GM06990 (cell line): ENCODE measurements around the gene SPATC1L.
A peak's percentile ranks its signal among the peaks of the same experiment; 100 is the strongest.

Experiments used
- DNase-seq: peaks from one replicate; pipeline ENCODE4 v3.0.0-alpha.2; 2011; ENCODE audit not compliant: insufficient read length; ENCODE audit errors: extremely low read depth
- H3K27me3 ChIP-seq: replicated peaks from 2 replicates; pipeline ENCODE4 v1.6.0; 2011; ENCODE audit warnings: low read length; ENCODE audit not compliant: control insufficient read depth, insufficient read depth
- H3K36me3 ChIP-seq: 2 replicates; pipeline ENCODE4 v1.5.1; 2011; ENCODE audit warnings: low read length; ENCODE audit not compliant: control insufficient read depth, insufficient read depth
- H3K4me3 ChIP-seq: replicated peaks from 2 replicates; pipeline ENCODE4 v1.5.1; 2011; ENCODE audit warnings: low read depth, mild to moderate bottlenecking, control low read depth, low read length
- CTCF ChIP-seq: IDR thresholded peaks from 2 replicates; pipeline ENCODE4 v1.5.1; 2011; ENCODE audit warnings: low read length, control low read depth, mild to moderate bottlenecking, inconsistent platforms; ENCODE audit not compliant: insufficient read depth, poor library complexity, severe bottlenecking

The SPATC1L gene

DNA sequence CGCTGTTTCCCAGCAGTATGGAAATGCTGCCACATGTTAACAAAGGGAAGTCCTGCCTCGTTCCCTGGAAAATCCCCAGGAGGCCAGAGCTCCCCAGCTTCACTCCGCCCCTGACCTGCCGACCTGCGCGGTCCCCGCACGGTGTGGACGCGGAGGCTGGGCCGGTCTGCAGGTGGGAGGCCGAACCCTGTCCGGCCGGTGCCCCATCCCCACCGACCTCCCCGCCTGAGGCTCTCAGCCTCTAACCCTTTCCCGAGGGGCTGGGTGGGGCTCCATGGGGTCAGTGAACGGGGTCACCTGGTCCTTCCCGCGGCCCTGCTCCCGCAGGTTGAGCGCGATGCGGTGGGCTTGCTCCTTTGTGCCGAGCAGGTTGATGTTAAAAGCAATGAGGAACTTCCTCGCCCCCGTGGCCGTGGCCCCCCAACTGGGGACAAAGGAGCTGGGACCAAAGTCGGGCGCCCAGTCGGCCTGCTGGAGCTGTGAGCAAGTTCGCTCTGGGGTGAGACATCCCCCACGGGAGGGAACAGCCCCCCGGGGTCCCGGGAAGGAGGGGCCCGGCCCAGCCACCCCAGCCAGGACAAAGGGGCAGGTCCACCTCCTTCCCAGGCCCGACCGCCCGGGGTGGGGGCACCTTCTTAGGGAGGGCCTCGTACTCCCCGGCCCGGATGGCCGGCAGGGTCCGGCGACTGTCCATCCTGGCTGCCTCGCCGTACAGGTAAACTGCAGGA lies 32.8 kb downstream of the SPATC1L start:
- H3K4me3 ChIP-seq: no peak overlapping the region
- no peaks in the 10 kb centered on the region for H3K36me3 ChIP-seq
- H3K27me3 ChIP-seq: no peaks in the 10 kb centered on the region
- TF ChIP-seq CTCF: no peak
- DNase-seq: peak; percentile 6

GRCh38 chr21:46150491-46151121 lies 33.7 kb downstream of the SPATC1L start:
- no peaks in the 10 kb centered on the region for H3K27me3 ChIP-seq
- no peak for TF ChIP-seq CTCF
- H3K36me3 ChIP-seq: no peaks in the 10 kb centered on the region
- DNase-seq: peak; percentile 3
- H3K4me3 ChIP-seq: no peak overlapping the region

GRCh38 chr21:46150073-46150472 lies 34.2 kb downstream of the SPATC1L start:
- Histone ChIP-seq H3K36me3 (no peaks in the 10 kb centered on the region), H3K4me3 (no peak overlapping the region), H3K27me3 (no peaks in the 10 kb centered on the region)
- no peak for TF ChIP-seq CTCF
- DNase-seq: peak; percentile 3

GRCh38 chr21:46149205-46149901 lies 34.9 kb downstream of the SPATC1L start:
- Histone ChIP-seq H3K36me3 (no peaks in the 10 kb centered on the region), H3K27me3 (no peaks in the 10 kb centered on the region), H3K4me3 (no peak overlapping the region)
- no peak for TF ChIP-seq CTCF
- no peak for DNase-seq

DNA sequence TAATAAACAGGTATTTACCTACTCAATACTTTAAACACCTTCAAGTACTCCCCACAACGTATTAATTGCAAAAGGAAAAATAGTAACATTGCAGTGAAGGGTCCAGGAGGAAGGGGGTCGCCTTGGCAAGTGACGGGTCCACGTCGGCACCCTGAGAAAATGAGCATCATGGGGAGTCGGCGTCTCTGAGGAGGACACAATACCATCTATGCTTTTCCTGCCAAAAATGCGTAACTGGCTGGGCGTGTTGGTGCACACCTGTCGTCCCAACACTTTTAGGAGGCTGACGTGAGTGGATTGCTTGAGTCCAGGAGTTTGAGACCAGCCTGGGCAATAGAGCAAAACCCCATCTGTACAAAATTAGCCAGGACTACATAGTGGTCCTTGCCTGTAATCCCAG lies 36.2 kb downstream of the SPATC1L start:
- no peak for TF ChIP-seq CTCF
- Histone ChIP-seq H3K4me3 (no peak overlapping the region), H3K36me3 (no peaks in the 10 kb centered on the region), H3K27me3 (no peaks in the 10 kb centered on the region)
- no peak for DNase-seq
